ENCODE results near the gene PROM1. TPM values are rescaled to one million over a fixed set of nuclear protein-coding genes. Genes with fewer than 3 reads are reported as not detected.

The PROM1 gene
- polyA plus RNA-seq, 1 donor from 2014 or later = 1.1 TPM

DNA sequence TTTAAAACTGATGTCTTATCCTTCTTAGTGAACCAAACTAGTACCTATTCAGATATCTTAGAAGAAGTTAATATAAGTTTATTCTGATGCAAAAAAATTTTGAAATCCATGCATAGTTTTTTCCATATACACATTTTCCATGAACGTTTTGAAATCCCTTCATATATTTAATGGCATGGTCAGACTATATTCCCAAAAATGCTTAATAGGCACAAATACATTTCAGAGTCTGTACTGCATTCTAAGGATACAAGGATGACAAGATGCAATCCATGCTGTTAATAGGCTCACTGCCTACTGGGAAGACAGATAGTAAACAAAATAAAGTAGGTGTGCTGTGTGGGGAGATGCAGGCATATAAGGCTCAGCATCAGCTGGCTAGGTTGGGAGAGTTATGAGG is 33.2 kb downstream of the PROM1 start:
- H3K27ac ChIP-seq (ENCODE audit: low read length) = no peak overlapping the region
- no peak overlapping the region for H2AFZ ChIP-seq (ENCODE audit: low read depth, low read length)

GRCh38 chr4:16048619-16049419 is 35.0 kb downstream of the PROM1 start:
- no peak overlapping the region for H3K27ac ChIP-seq (ENCODE audit: low read length)
- H3K4me2 ChIP-seq (ENCODE audit: low read length) = no peak overlapping the region
- H3K9me2 ChIP-seq (ENCODE audit: insufficient read depth, low read length) = no peaks in the 10 kb centered on the region
- no peak for TF ChIP-seq EZH2 (IDR thresholded peaks at IDR 0.05; ENCODE audit: borderline replicate concordance, insufficient read depth, low read length, poor library complexity, severe bottlenecking)
- TF ChIP-seq SMC3 (conservative IDR thresholded peaks at IDR 0.05; ENCODE audit: poor library complexity) = no peak
- no peak for TF ChIP-seq EP300 (conservative IDR thresholded peaks at IDR 0.05; ENCODE audit: poor library complexity, severe bottlenecking)
- TF ChIP-seq MXI1 (conservative IDR thresholded peaks at IDR 0.05; ENCODE audit: poor library complexity, severe bottlenecking) = no peak
- TF ChIP-seq TAF1 (IDR thresholded peaks at IDR 0.05; ENCODE audit: low read depth) = no peak
- no peak for TF ChIP-seq CTCF (IDR thresholded peaks at IDR 0.05; ENCODE audit: poor library complexity, severe bottlenecking)
- TF ChIP-seq, protein P1, sequence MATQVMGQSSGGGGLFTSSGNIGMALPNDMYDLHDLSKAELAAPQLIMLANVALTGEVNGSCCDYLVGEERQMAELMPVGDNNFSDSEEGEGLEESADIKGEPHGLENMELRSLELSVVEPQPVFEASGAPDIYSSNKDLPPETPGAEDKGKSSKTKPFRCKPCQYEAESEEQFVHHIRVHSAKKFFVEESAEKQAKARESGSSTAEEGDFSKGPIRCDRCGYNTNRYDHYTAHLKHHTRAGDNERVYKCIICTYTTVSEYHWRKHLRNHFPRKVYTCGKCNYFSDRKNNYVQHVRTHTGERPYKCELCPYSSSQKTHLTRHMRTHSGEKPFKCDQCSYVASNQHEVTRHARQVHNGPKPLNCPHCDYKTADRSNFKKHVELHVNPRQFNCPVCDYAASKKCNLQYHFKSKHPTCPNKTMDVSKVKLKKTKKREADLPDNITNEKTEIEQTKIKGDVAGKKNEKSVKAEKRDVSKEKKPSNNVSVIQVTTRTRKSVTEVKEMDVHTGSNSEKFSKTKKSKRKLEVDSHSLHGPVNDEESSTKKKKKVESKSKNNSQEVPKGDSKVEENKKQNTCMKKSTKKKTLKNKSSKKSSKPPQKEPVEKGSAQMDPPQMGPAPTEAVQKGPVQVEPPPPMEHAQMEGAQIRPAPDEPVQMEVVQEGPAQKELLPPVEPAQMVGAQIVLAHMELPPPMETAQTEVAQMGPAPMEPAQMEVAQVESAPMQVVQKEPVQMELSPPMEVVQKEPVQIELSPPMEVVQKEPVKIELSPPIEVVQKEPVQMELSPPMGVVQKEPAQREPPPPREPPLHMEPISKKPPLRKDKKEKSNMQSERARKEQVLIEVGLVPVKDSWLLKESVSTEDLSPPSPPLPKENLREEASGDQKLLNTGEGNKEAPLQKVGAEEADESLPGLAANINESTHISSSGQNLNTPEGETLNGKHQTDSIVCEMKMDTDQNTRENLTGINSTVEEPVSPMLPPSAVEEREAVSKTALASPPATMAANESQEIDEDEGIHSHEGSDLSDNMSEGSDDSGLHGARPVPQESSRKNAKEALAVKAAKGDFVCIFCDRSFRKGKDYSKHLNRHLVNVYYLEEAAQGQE (IDR thresholded peaks at IDR 0.05; ENCODE audit: borderline replicate concordance) = no peak

More for the DNA sequence above, 33.2 kb downstream of the PROM1 start:
- H3K9ac ChIP-seq (ENCODE audit: low read length) = no peak overlapping the region
- no peaks in the 10 kb centered on the region for H3F3A ChIP-seq (ENCODE audit: insufficient read depth, low read length, poor library complexity, severe bottlenecking)
- no peaks in the 10 kb centered on the region for H3K27me3 ChIP-seq (ENCODE audit: insufficient read depth, low read depth, low read length)
- no peaks in the 10 kb centered on the region for H3K36me3 ChIP-seq (ENCODE audit: insufficient read depth, low read length)
- no peaks in the 10 kb centered on the region for H3K9me2 ChIP-seq (ENCODE audit: insufficient read depth, low read length)
- H3K4me2 ChIP-seq (ENCODE audit: low read length) = no peak overlapping the region
- no peaks in the 10 kb centered on the region for H3K9me3 ChIP-seq (ENCODE audit: low read length)
- no peaks in the 10 kb centered on the region for H3K79me2 ChIP-seq (replicated peaks; ENCODE audit: insufficient read depth, low read length)
- no peak overlapping the region for H3K4me3 ChIP-seq (ENCODE audit: low read length)
- H4K20me1 ChIP-seq (ENCODE audit: insufficient read depth) = no peaks in the 10 kb centered on the region
- no peak for TF ChIP-seq EZH2 (IDR thresholded peaks at IDR 0.05; ENCODE audit: borderline replicate concordance, insufficient read depth, low read length, poor library complexity, severe bottlenecking)
- TF ChIP-seq TAF1 (IDR thresholded peaks at IDR 0.05; ENCODE audit: low read depth) = no peak
- TF ChIP-seq SMC3 (conservative IDR thresholded peaks at IDR 0.05; ENCODE audit: poor library complexity) = no peak
- TF ChIP-seq EP300 (conservative IDR thresholded peaks at IDR 0.05; ENCODE audit: poor library complexity, severe bottlenecking) = no peak
- TF ChIP-seq POLR2AphosphoS5 (IDR thresholded peaks at IDR 0.05) = no peak
- no peak for TF ChIP-seq MXI1 (conservative IDR thresholded peaks at IDR 0.05; ENCODE audit: poor library complexity, severe bottlenecking)
- TF ChIP-seq, protein P1 (IDR thresholded peaks at IDR 0.05; ENCODE audit: borderline replicate concordance) = no peak
- TF ChIP-seq CTCF (IDR thresholded peaks at IDR 0.05; ENCODE audit: poor library complexity, severe bottlenecking) = no peak
- no peak for TF ChIP-seq RAD21 (conservative IDR thresholded peaks at IDR 0.05)

More at GRCh38 chr4:16048619-16049419, 35.0 kb downstream of the PROM1 start:
- Histone ChIP-seq H3F3A (ENCODE audit: insufficient read depth, low read length, poor library complexity, severe bottlenecking) (no peaks in the 10 kb centered on the region), H3K36me3 (ENCODE audit: insufficient read depth, low read length) (no peaks in the 10 kb centered on the region), H3K79me2 (replicated peaks; ENCODE audit: insufficient read depth, low read length) (no peaks in the 10 kb centered on the region), H4K20me1 (ENCODE audit: insufficient read depth) (no peaks in the 10 kb centered on the region), H3K9me3 (ENCODE audit: low read length) (no peaks in the 10 kb centered on the region), H3K4me3 (ENCODE audit: low read length) (no peak overlapping the region), H3K27me3 (ENCODE audit: insufficient read depth, low read depth, low read length) (no peaks in the 10 kb centered on the region), H2AFZ (ENCODE audit: low read depth, low read length) (no peak overlapping the region), H3K9ac (ENCODE audit: low read length) (no peak overlapping the region)
